Fibroblast of the conjunctiva (primary cell): ENCODE results near the gene PLB1.
A peak's percentile ranks its signal among the peaks of the same experiment; 100 is the strongest.

Source experiments
- DNase-seq: peaks from one replicate; pipeline ENCODE4 v3.0.0-alpha.2; 2010; ENCODE audit warnings: low read depth

Gene PLB1

GRCh38 chr2:28668106-28668814 lies 172.4 kb downstream of the PLB1 start:
- DNase-seq, result no peak

- DNase-seq, result no peak
These were observed 173.0 kb downstream of the PLB1 start for GRCh38 chr2:28668880-28669279.

- DNase-seq, result no peak
These were observed 175.0 kb downstream of the PLB1 start for GRCh38 chr2:28670856-28671255.

DNA sequence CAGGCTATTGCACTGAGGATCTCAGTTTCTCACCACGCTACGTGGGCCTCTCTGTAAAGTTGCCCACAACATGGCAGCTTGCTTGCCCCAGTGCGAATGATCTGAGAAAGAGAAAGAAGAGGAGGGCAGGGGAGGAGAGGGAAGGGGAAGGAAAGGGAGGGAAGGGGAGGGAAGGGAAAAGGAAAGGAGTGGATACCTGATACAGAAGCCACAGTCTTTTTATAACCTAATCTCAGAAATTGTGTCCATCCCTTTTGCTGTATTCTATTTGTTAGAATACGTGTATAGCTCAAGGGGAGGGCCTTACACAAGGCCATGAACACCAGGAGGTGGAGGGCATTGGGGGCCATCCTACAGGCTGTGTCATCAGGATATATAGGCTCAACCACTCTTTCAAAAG lies 177.5 kb downstream of the PLB1 start:
- DNase-seq, result no peak

- DNase-seq, result no peak
These were observed 178.3 kb downstream of the PLB1 start for GRCh38 chr2:28674062-28674712.

DNA sequence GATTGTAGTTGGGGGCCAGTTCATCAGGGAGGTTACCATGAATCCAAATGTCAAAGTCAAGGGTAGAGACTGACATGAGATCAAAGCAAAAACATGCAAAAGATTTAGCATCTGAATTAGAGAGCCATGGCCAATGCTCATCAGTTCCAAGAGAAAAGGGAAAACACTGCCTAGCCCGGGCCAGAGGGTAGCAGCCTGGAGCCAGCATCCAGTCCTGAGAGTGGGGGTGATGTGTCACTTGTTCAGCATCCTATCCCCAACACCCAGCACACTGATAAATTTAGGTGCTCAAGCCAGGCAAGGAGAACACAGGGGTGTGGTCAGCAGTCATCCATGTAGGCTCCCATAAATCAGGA lies 178.8 kb downstream of the PLB1 start:
- DNase-seq, result no peak

- DNase-seq, result no peak
These were observed 180.4 kb downstream of the PLB1 start for GRCh38 chr2:28676152-28676835.

DNA sequence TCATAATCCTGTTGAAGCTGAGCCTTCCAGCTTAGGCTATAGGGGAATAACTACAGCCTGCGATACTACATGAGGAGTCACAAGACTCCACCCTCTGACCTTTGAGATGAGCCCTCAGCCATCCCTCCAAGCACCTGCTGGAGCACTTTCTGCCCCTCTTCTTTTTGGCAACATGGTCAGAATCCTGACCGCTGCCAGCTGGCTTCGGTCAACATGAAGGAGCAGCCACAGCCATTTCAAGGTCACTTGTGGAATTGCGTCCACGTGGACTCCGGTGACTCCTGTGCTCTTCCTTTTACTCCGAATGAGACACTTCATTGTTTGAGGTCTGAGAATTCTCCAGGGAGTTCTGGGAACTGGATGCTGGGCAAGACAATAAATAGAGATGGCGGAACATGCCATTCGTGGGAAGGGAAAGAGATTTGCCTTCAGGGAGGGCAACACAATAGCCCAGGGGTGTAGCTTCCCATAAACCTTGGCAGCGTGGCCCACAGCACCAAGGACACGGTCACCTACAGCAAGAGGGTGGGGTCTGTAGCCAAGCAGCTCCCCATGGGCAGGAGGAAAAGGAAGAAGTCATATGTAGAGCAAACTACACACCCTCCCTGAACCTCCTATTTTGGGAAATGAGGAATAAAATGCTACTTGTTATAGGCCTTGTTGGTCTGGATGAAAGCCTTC lies 182.5 kb downstream of the PLB1 start:
- no peak for DNase-seq

DNA sequence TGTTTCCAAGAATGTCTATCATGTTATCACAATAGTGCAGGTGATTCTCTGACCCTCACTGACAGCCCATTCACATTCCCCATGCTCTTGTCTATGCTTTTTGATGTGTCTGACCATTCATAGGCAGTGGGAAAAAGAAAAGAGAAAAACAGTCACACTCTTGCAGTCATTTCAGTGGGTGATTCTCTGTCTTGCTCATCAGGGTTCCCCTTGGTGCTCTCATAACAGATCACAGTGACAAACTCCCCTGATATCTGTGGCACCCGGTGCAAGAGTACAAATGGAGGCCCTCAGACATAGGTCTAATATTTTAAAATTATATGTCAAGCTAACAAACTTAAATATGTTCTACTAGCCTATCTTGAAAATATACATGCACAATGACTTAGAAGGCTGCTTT lies 183.1 kb downstream of the PLB1 start:
- DNase-seq, result no peak

GRCh38 chr2:28680657-28681056 lies 184.8 kb downstream of the PLB1 start:
- DNase-seq, result no peak

- DNase-seq, result no peak
These were observed 185.3 kb downstream of the PLB1 start for GRCh38 chr2:28681158-28681571.

DNA sequence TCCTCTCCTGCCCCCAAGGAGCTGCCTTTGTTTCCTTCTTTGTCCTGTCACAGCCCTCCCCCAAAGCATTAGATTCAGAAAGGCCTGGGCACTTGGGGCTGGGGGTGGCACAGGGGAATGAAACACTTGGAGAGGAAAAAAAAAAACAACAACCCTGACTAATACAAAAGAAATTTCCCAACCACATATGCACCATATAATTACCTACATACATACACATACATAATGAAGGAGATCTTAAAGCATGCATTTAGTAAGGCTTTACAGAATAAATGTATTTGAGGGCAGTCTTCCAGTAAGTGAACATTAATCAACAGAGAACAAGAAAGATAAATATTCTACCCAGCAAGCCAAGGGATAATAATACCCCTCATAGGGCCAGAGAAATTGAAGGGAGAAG lies 185.7 kb downstream of the PLB1 start:
- DNase-seq, result no peak

DNA sequence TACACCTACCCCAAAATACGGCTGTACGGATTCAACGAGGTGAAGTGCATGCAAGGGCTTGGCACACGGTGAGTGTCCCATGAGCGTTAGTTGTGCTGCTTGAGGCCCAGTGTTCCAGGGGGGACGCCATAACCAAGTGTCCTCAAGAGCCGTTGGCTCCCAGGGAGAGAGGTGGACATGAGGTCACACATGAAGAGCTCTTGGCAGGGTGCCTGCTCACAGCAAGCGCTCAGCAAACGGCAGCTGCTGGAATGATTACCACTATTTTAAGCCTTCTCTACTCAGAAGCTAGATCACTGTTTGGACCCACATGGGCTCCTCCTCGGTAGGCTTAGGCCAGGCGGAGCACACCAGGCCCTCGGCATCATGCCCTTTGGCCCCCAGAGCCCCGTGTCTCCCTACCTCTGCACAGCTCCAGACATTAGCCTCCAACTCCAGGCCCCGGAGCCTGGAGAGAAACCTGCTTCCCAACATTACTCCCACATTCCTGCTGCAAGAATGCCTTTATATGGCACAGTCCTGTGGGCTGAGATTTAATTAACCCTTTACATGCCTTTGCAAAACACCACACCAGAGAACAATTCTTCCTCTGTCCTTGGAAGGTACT lies 187.3 kb downstream of the PLB1 start:
- peak; percentile 56 for DNase-seq

DNA sequence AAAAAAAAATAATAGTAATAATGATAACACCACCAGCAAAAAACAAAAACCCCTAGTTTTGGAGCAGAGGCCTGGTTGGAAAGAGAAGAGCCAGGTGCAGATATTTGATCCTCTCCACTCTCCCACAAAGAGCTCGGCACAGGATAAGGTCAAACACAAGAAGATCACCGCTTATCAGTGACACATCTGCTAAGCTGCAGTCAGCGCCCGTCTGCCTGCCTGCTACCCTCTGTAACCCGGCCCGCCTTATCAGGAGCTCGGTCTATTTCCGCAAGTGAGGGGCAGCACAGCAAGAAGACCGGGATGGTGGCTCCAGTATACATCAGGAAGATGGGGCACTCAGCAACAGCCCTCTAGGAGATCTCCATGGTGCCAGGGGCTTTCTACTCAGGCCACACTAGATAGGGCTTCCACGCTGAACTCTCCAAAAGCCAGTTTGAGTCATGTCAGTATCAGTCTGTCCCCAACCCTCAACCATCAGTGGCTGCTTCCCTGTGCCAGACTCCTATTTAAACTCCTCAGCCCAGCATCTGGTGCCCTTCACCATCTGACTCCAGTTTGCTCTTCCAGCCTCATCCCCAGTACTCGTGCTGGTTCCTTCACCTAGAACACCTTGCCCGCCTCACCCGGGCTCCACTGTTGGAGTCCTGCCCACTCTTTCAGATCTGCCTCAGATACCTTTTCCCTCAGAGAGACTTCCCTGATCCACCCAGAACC lies 188.4 kb downstream of the PLB1 start:
- no peak for DNase-seq

- DNase-seq, result no peak
These were observed 191.3 kb downstream of the PLB1 start for GRCh38 chr2:28687171-28687570.

DNA sequence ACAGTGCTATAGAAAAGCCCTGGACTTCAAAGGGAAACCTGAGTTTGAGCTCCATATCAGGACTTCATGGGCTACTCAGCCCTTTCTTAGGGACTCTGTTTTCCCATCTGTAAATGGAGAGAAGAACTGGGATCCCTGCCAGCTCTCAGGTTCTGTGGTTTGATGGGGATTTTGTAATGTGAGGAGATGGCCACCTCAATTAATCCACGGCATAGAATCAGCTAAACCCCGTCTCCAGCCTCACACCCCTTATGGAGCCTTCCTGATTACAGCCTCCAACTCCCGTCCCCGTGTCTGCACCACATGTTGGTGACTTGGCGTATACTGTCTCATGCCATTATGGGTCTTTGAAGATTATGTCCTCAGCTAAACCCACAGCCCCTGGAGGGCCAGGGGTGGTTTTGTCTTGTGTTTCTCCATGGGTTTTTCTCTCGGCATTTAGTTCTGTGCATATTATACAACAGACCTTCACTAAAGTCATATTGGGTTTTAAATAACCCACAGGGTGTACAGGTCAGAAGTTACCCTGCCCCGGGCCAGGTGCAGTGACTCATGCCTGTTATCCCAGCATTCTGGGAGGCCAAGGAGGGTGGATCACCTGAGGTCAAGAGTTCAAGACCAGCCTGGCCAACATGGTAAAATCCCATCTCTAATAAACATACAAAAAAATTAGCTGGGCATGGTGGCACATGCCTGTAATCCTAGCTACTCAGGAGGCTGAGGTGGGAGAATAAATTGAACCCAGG lies 192.0 kb downstream of the PLB1 start:
- DNase-seq, result no peak

- DNase-seq, result no peak
These were observed 193.0 kb downstream of the PLB1 start for GRCh38 chr2:28688818-28689217.

DNA sequence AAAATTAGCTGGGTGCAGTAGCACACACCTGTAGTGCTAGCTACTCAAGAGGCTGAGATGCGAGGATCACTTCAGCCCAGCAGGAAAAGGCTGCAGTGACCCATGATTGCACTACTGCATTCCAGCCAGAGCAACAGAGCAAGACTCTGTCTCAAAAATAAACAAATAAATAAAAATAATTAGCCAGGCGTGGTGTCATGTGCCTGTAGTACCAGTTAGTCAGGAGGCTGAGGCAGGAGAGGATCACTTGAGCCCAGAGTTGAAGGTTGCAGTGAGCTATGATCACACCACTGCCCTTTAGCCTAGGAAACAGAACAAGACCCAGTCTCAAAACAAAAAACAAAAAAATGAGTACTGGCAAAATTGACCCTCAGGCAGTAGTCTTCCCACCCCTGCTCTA lies 193.9 kb downstream of the PLB1 start:
- no peak for DNase-seq

GRCh38 chr2:28692411-28692810 lies 196.6 kb downstream of the PLB1 start:
- no peak for DNase-seq

DNA sequence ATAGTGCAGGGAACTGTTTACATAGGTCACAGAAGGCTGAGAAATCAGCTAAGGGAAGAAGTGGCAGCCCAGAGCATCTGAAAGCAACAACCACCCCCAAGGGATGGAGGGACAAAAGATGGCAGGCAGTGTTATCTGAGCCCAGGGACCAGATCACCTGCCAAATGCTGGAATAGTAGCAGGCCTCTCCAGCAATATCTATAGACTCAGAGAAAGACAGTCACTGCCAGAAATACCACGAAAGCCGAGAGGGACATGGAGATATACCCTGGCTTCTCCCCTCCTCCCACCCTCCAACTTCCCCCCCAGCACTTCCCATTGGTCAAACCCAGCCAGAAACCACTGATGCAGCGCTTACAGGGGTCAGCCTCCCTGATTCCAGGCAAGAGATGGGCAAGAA lies 197.4 kb downstream of the PLB1 start:
- no peak for DNase-seq
